ACC112 (cell line): ENCODE data around the gene KRTAP5-4.
"Not testable (repeated sequence)": the region's sequence is repeated elsewhere in the genome, so short reads cannot be mapped to it uniquely, and the experiment has no call there.

ENCODE experiments used
- H2AFZ ChIP-seq: fragments of 200-600 bp; sonication (generic); one replicate; pipeline ENCODE4 v1.6.0; 2017; ENCODE audit warnings: antibody characterized with exemption, low read length; ENCODE audit not compliant: unreplicated experiment
- H3K27ac ChIP-seq: fragments of 200-600 bp; sonication (generic); 2 replicates; pipeline ENCODE4 v1.5.1; 2014; ENCODE audit warnings: low read depth, mild to moderate bottlenecking, antibody characterized with exemption, low read length, moderate library complexity
- H3K27me3 ChIP-seq: fragments of 200-600 bp; sonication (generic); 2 replicates; pipeline ENCODE4 v1.6.1; 2014; ENCODE audit warnings: mild to moderate bottlenecking, antibody characterized with exemption, low read length, moderate library complexity, mixed read lengths; ENCODE audit not compliant: insufficient read depth
- H3K36me3 ChIP-seq: fragments of 200-600 bp; sonication (generic); 2 replicates; pipeline ENCODE4 v1.6.1; 2016; ENCODE audit warnings: mild to moderate bottlenecking, antibody characterized with exemption, low read length, moderate library complexity, mixed read lengths; ENCODE audit not compliant: insufficient read depth
- H3K4me1 ChIP-seq: fragments of 200-600 bp; sonication (generic); one replicate; pipeline ENCODE4 v1.6.1; 2016; ENCODE audit warnings: low read length, mixed read lengths; ENCODE audit not compliant: insufficient read depth, unreplicated experiment, control insufficient read depth
- H3K4me3 ChIP-seq: fragments of 200-600 bp; sonication (generic); 2 replicates; pipeline ENCODE4 v1.5.1; 2014; ENCODE audit warnings: mild to moderate bottlenecking, low read depth, low read length
- H3K79me2 ChIP-seq: fragments of 200-600 bp; sonication (generic); one replicate; pipeline ENCODE4 v1.6.0; 2016; ENCODE audit warnings: low read length; ENCODE audit not compliant: control insufficient read depth, unreplicated experiment, insufficient read depth

Gene KRTAP5-4

DNA sequence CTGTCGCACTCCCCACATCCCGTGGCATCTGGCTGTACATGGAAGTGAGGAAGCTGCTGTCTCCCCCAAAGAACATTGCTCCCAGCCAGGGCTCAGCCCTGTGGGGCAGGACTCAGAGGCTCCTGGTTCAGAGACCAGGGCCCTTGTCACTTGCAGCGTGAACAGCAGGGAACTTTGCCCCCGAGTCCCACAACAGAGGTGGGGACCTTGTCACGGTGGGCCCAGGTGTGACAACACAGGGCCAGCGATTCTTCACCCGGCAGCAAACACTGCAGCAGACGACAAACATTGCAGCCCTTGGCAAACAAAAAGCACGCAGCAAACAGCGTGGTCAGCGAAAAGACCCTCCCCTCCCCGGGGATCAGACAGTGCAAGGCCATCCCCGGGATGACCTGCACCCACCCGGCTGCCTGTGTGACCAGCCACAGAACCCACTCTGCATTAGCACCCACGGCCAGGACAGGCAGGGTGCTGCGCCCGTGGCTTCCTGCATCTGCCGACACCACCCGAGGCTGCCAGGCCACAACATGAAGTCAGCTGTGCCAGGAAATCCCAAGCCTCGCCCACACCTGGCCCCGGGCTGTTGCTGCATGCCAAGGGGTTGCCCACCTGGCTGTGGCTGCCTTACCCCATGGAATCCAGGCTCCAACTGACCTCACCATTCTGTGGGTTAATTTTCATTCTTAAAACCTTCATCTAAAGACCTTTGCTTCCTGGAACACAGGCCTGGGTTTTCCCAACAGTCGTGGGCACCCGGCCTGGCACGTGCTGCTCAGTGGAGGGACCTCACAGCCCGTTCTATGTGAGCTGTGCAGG is 39.7 kb upstream of the KRTAP5-4 start:
- not testable (repeated sequence) for H3K27ac ChIP-seq, H3K79me2 ChIP-seq, H2AFZ ChIP-seq, H3K36me3 ChIP-seq, H3K4me3 ChIP-seq, H3K4me1 ChIP-seq
- H3K27me3 ChIP-seq, result peaks cover 13% of the 10 kb centered on the region; the same call in 1 of the 2 replicates

DNA sequence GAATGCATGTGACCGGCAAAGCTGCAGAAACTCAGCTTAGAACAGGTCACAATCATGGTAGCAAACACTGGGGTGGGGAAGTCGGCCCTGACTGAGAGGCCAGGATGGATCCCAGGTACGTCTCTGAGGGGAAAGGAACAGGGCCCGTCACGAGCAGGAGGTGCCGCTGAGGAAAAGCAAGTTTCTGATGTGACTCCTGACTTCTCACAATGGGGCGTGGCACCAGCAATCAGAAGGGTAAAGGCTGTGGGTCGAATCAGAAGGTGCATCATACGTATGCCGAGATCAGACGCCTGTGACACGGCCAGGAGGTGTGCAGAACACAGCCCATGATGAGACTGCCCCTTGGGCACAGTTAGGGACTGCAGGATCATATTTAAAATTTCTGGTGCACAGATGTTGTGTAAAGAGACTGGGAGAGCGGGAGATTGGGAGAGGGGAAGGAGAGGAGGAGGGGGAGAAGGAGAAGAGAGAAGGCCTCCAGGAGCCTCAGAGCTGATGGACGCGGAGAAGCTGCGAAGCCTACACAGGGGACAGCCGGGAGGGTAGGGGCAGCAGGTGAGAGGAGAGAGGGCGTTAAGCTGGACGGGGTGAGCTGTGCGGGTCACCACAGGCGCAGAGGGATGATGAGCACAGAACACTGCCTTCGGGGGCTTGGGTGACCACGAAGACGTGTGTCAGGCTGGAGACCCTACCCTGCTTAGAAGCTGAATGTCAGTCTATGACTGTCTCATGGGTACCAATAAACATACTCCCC is 38.4 kb upstream of the KRTAP5-4 start:
- H2AFZ ChIP-seq, result no peak overlapping the region
- peaks cover 26% of the 10 kb centered on the region for H3K27me3 ChIP-seq
- no peaks in the 10 kb centered on the region for H3K36me3 ChIP-seq
- H3K79me2 ChIP-seq, result no peaks in the 10 kb centered on the region
- H3K4me3 ChIP-seq, result no peak overlapping the region
- H3K27ac ChIP-seq, result no peak overlapping the region
- no peaks in the 10 kb centered on the region for H3K4me1 ChIP-seq

DNA sequence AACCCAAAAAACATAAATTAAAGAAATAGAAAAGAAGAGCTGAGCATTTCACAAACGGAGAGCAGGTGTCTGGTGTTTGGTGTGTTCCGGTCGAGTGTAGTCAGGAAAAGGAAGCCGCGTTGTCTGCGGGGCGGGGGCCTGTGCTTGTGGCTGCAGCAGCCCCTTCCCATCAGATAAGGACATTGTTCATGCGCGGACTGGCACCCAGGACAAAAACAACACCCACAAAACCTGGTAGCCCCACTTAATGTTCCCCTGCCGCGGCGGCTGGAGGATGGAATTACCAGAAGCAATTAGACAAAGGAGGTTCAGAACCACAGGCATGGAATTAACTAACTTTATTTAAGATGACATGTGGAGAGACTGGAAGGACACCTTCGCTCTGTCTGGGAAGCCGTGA is 37.6 kb upstream of the KRTAP5-4 start:
- H3K27ac ChIP-seq, result no peak overlapping the region
- H3K27me3 ChIP-seq, result peaks cover 26% of the 10 kb centered on the region

DNA sequence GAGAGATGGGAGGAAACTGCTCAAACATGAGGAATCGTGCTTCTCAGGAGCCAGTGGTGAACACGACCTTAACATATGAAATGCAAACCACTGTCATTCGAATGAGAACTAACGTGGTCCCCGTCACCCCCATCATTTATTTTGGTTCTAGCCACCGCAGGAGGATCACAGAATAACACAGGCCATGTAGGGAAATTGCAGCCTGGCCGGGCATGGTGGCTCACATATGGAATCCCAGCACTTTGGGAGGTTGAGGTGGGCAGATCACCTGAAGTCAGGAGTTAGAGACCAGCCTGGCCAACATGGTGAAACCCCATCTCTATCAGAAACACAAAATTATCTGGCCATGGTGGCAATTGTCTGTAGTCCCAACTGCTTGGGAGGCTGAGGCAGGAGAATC is 34.7 kb upstream of the KRTAP5-4 start:
- Histone ChIP-seq H3K27ac (no peak overlapping the region), H3K27me3 (peaks cover 34% of the 10 kb centered on the region), H3K4me1 (no peaks in the 10 kb centered on the region), H2AFZ (no peak overlapping the region), H3K4me3 (no peak overlapping the region), H3K36me3 (no peaks in the 10 kb centered on the region), H3K79me2 (no peaks in the 10 kb centered on the region)

More for the DNA sequence above, 37.6 kb upstream of the KRTAP5-4 start:
- Histone ChIP-seq H3K79me2 (no peaks in the 10 kb centered on the region), H2AFZ (no peak overlapping the region), H3K36me3 (no peaks in the 10 kb centered on the region), H3K4me3 (no peak overlapping the region), H3K4me1 (no peaks in the 10 kb centered on the region)

DNA sequence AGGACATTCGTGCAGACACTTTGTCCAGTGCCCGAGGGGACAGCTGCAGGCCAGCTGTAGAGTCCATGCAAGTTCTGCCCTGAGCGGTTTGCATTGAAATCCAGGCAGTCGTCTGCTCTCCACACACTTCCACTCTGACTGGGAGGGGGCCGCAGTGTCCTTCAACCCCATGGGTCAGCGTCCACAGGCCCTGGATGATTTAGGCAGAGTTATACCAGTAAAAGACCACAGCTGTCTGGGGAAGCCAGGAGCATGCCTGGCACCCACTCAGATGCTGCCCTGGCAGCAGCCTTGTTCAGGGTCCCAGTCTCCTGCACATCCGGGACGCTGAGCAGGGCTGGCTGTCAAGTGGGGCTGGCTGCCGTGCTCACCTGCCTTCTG is 34.1 kb upstream of the KRTAP5-4 start:
- no peak overlapping the region for H3K27ac ChIP-seq
- H3K4me1 ChIP-seq, result no peaks in the 10 kb centered on the region
- H3K36me3 ChIP-seq, result no peaks in the 10 kb centered on the region
- no peak overlapping the region for H3K4me3 ChIP-seq
- peaks cover 37% of the 10 kb centered on the region for H3K27me3 ChIP-seq
- no peaks in the 10 kb centered on the region for H3K79me2 ChIP-seq
- H2AFZ ChIP-seq, result no peak overlapping the region

DNA sequence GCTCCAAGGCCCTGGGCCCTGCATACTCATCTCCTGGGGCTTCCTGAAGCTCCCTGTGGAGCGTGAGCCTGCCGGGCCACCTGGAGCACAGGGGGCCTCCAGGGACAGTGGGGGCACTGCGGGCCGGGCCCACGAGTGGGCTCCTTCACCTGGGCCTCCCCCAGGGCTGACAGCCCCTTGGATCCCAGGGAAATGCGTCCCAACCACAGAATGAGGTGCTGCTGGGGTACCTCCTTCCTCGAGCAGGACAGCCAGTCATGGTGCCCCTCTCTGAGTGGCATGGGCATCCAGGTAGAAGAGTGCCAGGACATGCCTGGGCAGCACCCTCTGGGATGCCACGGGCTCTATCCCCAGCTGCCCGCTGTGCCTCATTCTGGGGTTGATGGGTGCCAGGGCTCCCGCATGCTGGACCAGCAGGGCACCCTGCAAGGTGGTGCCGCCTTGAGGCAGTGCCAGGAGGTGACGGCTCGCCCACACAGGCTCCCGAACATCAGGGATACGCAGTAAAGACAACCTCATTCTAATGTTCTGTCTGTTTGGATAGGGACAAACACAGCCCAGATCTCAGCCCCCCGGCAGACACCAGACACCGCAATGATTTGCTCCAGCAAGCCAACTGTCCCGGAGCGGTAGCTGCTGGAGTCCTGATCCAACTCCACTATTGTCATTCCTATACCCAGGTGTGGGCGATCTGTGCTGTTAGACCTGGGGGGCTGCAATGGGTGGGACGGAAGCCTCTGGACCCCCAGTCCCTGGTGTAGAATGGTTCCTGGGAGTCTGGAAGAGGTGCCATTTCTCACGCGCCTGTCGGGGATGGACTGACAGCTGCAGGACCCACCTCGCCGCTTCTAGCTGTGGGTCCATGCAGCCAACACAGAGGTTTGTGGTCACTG is 33.5 kb upstream of the KRTAP5-4 start:
- no peak overlapping the region for H2AFZ ChIP-seq
- H3K4me3 ChIP-seq, result no peak overlapping the region
- no peaks in the 10 kb centered on the region for H3K4me1 ChIP-seq
- no peaks in the 10 kb centered on the region for H3K36me3 ChIP-seq
- no peak overlapping the region for H3K27ac ChIP-seq
- H3K27me3 ChIP-seq, result peaks cover 39% of the 10 kb centered on the region
- H3K79me2 ChIP-seq, result no peaks in the 10 kb centered on the region

DNA sequence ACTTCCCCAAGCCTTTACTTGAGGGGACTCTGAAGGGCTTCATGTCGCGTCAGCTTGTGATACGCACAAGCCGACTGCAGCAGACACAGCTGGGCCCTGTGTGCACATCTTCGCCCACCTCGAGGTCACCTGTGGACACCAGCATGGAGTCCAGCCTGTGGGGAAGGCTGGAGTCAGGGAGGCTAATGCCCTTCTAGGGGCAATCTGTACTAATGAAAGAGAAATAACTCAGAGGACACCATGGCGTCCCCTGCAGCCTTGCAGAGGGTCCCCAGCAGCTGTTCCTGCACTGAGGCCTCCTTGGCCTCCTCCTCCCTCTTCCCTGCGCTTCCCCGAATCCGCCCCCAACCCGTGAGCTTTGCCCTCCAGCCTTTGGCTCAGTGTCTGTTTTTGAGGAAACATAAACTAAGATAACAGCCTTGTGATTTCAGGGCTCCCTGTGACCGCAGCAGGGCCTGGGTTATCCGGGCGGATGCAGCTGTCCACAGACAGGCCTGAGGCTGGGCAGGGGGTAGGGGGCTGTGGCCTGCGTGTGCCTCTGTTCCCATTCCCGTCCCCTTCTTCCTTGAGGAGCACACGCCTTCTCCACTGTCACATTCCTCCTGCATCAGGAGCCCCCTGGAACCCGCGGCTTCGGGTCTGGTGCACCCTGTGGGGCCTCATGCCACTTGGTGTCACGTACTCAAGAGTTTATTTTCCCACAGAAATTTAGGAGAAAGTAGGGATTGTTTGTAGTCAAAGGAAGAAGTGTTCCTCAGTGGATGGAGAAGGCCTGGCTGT is 32.6 kb upstream of the KRTAP5-4 start:
- Histone ChIP-seq H3K4me3 (no peak overlapping the region), H3K4me1 (no peaks in the 10 kb centered on the region), H3K79me2 (no peaks in the 10 kb centered on the region), H2AFZ (no peak overlapping the region), H3K27ac (no peak overlapping the region), H3K27me3 (peaks cover 31% of the 10 kb centered on the region), H3K36me3 (no peaks in the 10 kb centered on the region)

DNA sequence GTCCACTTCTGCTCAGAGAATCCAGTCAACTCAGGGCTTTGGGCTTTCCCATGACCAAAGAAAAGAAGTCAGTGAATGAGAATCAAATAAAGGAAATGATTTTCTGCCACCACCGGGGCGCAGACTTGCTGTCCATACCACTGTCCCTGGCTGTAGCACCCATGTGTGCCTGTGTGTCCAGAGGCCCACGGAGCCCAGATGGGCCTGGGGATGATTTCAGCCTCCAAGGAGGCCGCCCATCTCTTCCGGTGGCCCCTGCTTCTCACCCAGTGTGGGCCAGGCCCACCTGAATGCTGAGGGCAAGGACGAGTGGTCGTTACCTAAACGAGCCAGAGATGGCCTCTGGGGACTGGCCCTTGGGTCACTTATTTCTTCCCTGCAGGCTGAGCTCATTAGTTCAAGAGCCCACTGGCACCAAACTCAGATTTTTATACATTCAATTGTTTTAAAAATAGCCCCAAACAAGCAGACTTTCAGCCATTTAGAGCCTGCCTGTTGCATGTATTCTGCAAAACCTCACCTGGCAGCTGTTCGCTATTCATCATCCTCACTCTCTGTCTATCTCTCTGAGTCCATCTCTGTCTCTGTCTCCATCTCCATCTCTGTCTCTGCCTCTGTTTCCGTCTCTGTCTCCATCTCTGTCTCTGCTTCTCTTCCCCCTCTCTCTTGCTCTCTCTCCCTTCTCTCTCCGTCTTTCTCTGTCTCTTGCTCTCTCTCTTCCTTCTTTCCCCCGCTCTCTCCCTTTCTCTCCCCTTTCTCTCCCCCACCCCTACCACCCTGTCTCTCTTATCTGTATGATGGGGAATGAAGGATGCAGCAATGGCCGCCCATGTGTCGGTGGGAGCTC is 31.8 kb upstream of the KRTAP5-4 start:
- Histone ChIP-seq H3K27me3 (peaks cover 28% of the 10 kb centered on the region), H2AFZ (no peak overlapping the region), H3K79me2 (no peaks in the 10 kb centered on the region), H3K36me3 (no peaks in the 10 kb centered on the region), H3K27ac (no peak overlapping the region), H3K4me1 (no peaks in the 10 kb centered on the region), H3K4me3 (no peak overlapping the region)

DNA sequence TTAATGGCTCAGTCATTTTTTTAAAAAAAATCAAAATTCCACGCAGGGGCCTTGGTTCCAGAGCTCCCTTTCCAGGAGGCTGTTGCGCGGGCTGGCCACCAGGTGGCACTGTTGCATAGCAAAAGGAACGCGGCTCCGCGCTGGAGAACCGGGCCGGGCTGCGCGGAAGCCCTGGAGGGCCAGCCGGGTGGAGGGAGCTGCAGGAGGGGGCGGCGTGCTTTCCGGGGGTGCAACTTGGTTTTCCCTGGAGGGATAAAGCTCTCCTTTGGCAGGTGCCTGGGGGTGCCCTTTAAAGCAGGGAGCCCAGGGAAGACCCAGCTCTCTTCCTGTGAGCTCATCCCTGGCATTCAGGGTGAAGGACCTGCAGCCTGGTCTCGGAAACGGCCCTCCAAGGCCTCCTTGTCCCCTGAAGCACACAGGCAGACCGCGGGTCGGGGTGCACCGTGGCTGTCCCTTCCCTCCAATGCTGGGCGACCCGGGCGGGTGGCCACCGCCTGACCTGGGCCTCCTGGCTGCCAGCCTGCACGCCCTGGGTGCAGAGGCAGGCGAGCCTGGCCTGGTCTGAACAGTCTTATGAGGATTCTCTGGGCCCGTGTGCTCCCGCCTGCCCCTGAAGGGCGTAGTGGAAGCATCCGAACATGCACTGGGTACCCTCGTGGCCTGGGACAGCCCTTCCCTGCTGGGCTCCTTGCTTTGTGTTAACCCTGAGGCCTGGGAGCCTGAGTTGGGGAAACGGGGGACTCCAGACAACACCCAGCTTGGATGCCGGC is 31.0 kb upstream of the KRTAP5-4 start:
- no peak overlapping the region for H3K27ac ChIP-seq
- H2AFZ ChIP-seq, result no peak overlapping the region
- no peak overlapping the region for H3K4me3 ChIP-seq
- H3K4me1 ChIP-seq, result no peaks in the 10 kb centered on the region
- H3K27me3 ChIP-seq, result peaks cover 28% of the 10 kb centered on the region
- no peaks in the 10 kb centered on the region for H3K36me3 ChIP-seq
- H3K79me2 ChIP-seq, result no peaks in the 10 kb centered on the region
